Endodermal cell (in vitro differentiated cells): Measurements from ENCODE around the gene PCDHA5. TPM values are rescaled to one million over a fixed set of nuclear protein-coding genes. Genes with fewer than 3 reads are reported as not detected.
"Not testable (repeated sequence)": the region's sequence is repeated elsewhere in the genome, so short reads cannot be mapped to it uniquely, and the experiment has no call there.

ENCODE experiments used
- DNase-seq: peaks from one replicate; pipeline ENCODE4 v3.0.0-alpha.2; 2017
- H3K27ac ChIP-seq: 2 replicates; pipeline ENCODE4 v1.5.1; 2013; ENCODE audit warnings: mild to moderate bottlenecking, low read depth, low read length, moderate library complexity
- H3K27me3 ChIP-seq: 2 replicates; pipeline ENCODE4 v1.6.1; 2013; ENCODE audit warnings: mild to moderate bottlenecking, low read length, moderate library complexity; ENCODE audit not compliant: insufficient read depth, control insufficient read depth, poor library complexity, severe bottlenecking
- H3K36me3 ChIP-seq: 2 replicates; pipeline ENCODE4 v1.7.0; 2013; ENCODE audit warnings: mild to moderate bottlenecking, low read length, moderate library complexity; ENCODE audit not compliant: control insufficient read depth, insufficient read depth
- H3K4me1 ChIP-seq: one replicate; pipeline ENCODE4 v1.7.0; 2013; ENCODE audit warnings: low read length; ENCODE audit not compliant: control insufficient read depth, insufficient read depth
- H3K4me3 ChIP-seq: 2 replicates; pipeline ENCODE4 v1.5.1; 2013; ENCODE audit warnings: mild to moderate bottlenecking, low read length, moderate library complexity
- H3K9ac ChIP-seq: 2 replicates; pipeline ENCODE4 v1.6.1; 2013; ENCODE audit warnings: mild to moderate bottlenecking, low read length, moderate library complexity; ENCODE audit not compliant: poor library complexity, severe bottlenecking; ENCODE audit errors: extremely low read depth
- H3K9me3 ChIP-seq: 2 replicates; pipeline ENCODE4 v1.6.1; 2013; ENCODE audit warnings: mild to moderate bottlenecking, low read length, moderate library complexity; ENCODE audit not compliant: control insufficient read depth
- H3K27ac Mint-ChIP-seq: 2 replicates; pipeline ENCODE4 v1.8.0; 2020; ENCODE audit warnings: mixed read lengths
- H3K27me3 Mint-ChIP-seq: 2 replicates; pipeline ENCODE4 v1.8.0; 2021; ENCODE audit warnings: mild to moderate bottlenecking, mixed read lengths; ENCODE audit not compliant: insufficient read depth
- H3K36me3 Mint-ChIP-seq: 2 replicates; pipeline ENCODE4 v1.8.0; 2020; ENCODE audit warnings: low read depth, mixed read lengths
- H3K4me1 Mint-ChIP-seq: 2 replicates; pipeline ENCODE4 v1.8.0; 2020; ENCODE audit warnings: mixed read lengths
- H3K4me3 Mint-ChIP-seq: 2 replicates; pipeline ENCODE4 v1.8.0; 2020; ENCODE audit warnings: mild to moderate bottlenecking, moderate library complexity, mixed read lengths
- H3K9me3 Mint-ChIP-seq: 2 replicates; pipeline ENCODE4 v1.8.0; 2020; ENCODE audit warnings: mild to moderate bottlenecking, mixed read lengths
- WGBS, 2 experiments: methylation state at CpG; one replicate each; pipeline versions ENCODE4 v1.1.5 to v1.1.7; 2013; ENCODE audit warnings: missing lambda C conversion rate in 2 of 2, mixed read lengths in 1 of 2; ENCODE audit not compliant: insufficient coverage in 1 of 2, insufficient read length in 1 of 2; 5-methylcytosine and 5-hydroxymethylcytosine counted together
- long read RNA-seq, 4 experiments: library from polyadenylated mRNA in 2 of 4; library from RNA in 1 of 4; library from capped mRNA in 1 of 4; stranded (forward) in 3 of 4; unstranded in 1 of 4; transcript quantifications; one replicate each; pipeline ENCODE4 v2.0.0, GENCODE V29; 2020 to 2021; ENCODE audit warnings: inconsistent platforms in 1 of 4
- polyA plus RNA-seq, 2 experiments: library from polyadenylated mRNA; stranded (reverse); fragments of 50-300 nt; gene quantifications; one replicate each; pipeline ENCODE4 v1.2.3, GENCODE V29; 2013
- total RNA-seq, 2 donors: library from RNA; stranded (reverse); fragmentation: NEBNext Ultra II Directional in 1 of 2; extraction: Animal tissue kit (Norgen Biotek cat#: 25700) in 1 of 2; gene quantifications; 2 replicates in 1 of 2; 3 replicates in 1 of 2; pipeline ENCODE4 v1.2.1, GENCODE V29; 2021
- TF ChIP-seq, protein P1 (sequence below): fragments of 200-600 bp; sonication (generic); conservative IDR thresholded peaks from 2 replicates; pipeline ENCODE4 v1.5.0; 2021; ENCODE audit warnings: antibody characterized with exemption, mild to moderate bottlenecking

The PCDHA5 gene
- total RNA-seq, result 1 to 10 TPM; 1.8 to 1.9 TPM
- 0.85 TPM for polyA plus RNA-seq (2013, experiment 1 of 2)
- polyA plus RNA-seq (2013, experiment 2 of 2), result 0.79 TPM
- long read RNA-seq, experiment 1, full-length matches to known transcripts, result 1 of 1 reads
- long read RNA-seq, experiment 1, partial matches to known transcripts, result 0 of 1 reads
- long read RNA-seq, experiment 1, other reads (novel, unspliced or antisense), result 0 of 1 reads
- long read RNA-seq, experiment 2, result 0 reads
- long read RNA-seq, experiment 3, result 0 reads
- long read RNA-seq, experiment 4, result 0 reads

DNA sequence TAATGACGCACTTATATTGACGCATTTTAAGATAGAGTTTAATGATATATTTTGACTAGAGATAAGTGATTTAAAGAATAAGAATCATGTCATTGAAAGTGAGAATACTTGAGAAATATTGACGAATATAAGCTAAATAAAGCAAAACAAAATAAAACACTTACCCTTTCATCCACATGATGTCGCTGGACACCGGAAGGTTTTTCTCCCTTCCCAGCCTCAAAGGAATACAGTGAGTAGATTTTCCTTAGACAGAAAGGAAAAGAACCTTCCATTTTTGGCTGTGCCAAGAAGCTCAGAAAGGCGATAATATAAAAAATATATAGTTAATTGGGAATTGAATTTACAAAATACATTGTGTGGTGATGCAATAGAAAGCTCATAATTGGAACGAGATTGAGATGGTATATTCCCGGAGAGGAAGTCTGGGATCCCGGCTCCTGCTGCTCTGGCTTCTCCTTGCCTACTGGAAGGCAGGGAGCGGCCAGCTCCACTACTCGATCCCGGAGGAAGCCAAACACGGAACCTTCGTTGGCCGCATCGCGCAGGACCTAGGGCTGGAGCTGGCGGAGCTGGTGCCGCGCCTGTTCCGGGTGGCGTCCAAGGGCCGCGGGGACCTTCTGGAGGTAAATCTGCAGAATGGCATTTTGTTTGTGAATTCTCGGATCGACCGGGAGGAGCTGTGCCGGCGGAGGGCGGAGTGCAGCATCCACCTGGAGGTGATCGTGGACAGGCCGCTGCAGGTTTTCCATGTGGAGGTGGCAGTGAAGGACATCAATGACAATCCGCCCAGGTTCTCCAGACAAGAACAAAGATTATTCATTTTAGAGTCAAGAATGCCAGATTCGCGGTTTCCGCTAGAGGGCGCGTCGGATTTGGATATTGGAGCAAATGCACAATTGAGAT is at the start of gene PCDHA5:
Gene PCDHA5, plus strand, starts transcription at position 239 of the 906 bp plus-strand sequence.
- WGBS, 2 experiments, result 89 to 92% methylated on average over 31 to 39 of the region's 39 CpGs

DNA sequence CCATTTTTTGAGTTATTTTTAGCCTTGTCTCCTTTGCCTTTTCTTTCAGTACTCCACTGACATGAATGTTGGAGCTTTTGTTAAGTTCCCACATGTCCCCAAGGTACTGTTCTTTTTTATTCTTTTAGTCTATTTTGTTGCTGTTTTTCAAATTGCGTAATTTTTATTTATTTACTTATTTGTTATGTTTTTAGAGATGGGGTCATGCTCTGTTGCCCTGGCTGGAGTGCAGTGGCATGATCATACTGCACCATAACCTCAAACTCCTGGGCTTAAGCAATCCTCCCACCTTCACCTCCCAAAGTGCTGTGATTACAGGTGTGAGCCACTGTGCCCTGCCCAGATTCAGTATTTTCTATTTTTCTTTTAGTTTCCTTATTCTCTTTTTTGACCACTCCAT is 40.9 kb upstream of the PCDHA5 start:
- TF ChIP-seq, protein P1, sequence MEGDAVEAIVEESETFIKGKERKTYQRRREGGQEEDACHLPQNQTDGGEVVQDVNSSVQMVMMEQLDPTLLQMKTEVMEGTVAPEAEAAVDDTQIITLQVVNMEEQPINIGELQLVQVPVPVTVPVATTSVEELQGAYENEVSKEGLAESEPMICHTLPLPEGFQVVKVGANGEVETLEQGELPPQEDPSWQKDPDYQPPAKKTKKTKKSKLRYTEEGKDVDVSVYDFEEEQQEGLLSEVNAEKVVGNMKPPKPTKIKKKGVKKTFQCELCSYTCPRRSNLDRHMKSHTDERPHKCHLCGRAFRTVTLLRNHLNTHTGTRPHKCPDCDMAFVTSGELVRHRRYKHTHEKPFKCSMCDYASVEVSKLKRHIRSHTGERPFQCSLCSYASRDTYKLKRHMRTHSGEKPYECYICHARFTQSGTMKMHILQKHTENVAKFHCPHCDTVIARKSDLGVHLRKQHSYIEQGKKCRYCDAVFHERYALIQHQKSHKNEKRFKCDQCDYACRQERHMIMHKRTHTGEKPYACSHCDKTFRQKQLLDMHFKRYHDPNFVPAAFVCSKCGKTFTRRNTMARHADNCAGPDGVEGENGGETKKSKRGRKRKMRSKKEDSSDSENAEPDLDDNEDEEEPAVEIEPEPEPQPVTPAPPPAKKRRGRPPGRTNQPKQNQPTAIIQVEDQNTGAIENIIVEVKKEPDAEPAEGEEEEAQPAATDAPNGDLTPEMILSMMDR, result no peak
- WGBS, 2 experiments, result no CpG with 5 or more reads among the region's 1 CpG
- no peak overlapping the region for H3K4me3 ChIP-seq
- H3K4me1 Mint-ChIP-seq, result no peaks in the 10 kb centered on the region
- no peak for DNase-seq
- H3K4me3 Mint-ChIP-seq, result no peak overlapping the region
- no peak overlapping the region for H3K9ac ChIP-seq
- H3K9me3 Mint-ChIP-seq, result peaks cover 78% of the 10 kb centered on the region
- no peak overlapping the region for H3K27ac Mint-ChIP-seq
- no peaks in the 10 kb centered on the region for H3K4me1 ChIP-seq
- H3K27me3 ChIP-seq, result no peaks in the 10 kb centered on the region
- no peak overlapping the region for H3K27ac ChIP-seq
- H3K9me3 ChIP-seq, result peaks cover 49% of the 10 kb centered on the region
- H3K36me3 ChIP-seq, result no peaks in the 10 kb centered on the region
- peaks cover 5% of the 10 kb centered on the region for H3K27me3 Mint-ChIP-seq
- H3K36me3 Mint-ChIP-seq, result no peaks in the 10 kb centered on the region

More for the DNA sequence above, at the start of gene PCDHA5:
- H3K27ac Mint-ChIP-seq, result no peak within 1 kb of the TSS
- Histone ChIP-seq H3K27ac (no peak within 1 kb of the TSS), H3K9ac (no peak within 1 kb of the TSS), H3K36me3 (no peaks in the 10 kb centered on the region), H3K9me3 (no peaks in the 10 kb centered on the region), H3K4me1 (no peaks in the 10 kb centered on the region), H3K27me3 (no peaks in the 10 kb centered on the region), H3K4me3 (no peak within 1 kb of the TSS)
- peaks cover 2% of the 10 kb centered on the region for H3K9me3 Mint-ChIP-seq
- H3K4me1 Mint-ChIP-seq, result peaks cover 4% of the 10 kb centered on the region
- TF ChIP-seq, protein P1, result peak; percentile 55
- H3K36me3 Mint-ChIP-seq, result peaks cover 21% of the 10 kb centered on the region
- H3K27me3 Mint-ChIP-seq, result no peaks in the 10 kb centered on the region
- H3K4me3 Mint-ChIP-seq, result peak within 1 kb of the TSS; percentile 45
- DNase-seq, result peak; percentile 50

DNA sequence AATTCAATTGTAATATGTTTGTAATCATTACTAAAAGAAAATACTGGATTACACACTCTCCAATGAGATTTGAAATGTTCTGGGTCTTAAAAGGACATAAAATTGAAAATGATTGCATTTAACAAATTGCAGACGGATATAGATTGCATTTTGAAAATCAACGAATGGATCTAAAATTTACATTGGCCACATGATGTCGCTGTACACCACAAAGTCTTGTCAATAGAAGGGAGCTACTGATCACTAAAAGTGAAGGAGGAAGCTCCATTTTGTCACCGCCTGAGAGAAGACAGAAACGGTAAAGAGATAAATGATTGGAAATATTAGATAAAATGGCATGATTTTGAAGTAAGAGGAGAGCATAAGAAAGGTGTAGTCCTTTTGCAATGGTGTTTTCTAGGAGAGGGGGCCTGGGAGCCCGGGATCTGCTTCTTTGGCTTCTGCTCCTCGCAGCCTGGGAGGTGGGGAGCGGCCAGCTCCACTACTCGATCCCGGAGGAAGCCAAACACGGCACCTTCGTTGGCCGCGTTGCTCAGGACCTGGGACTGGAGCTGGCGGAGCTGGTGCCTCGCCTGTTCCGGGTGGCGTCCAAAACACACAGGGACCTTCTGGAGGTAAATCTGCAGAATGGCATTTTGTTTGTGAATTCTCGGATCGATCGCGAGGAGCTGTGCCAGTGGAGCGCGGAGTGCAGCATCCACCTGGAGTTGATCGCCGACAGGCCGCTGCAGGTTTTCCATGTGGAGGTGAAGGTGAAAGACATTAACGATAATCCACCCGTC is 35.3 kb upstream of the PCDHA5 start, which contains the start of gene PCDHA1:
Gene PCDHA1, plus strand, starts transcription at position 236 of the 782 bp plus-strand sequence.
- H3K4me3 Mint-ChIP-seq, result peak within 1 kb of the TSS; percentile 48
- H3K9me3 Mint-ChIP-seq, result peaks cover 68% of the 10 kb centered on the region
- peaks cover 14% of the 10 kb centered on the region for H3K27me3 Mint-ChIP-seq
- H3K9me3 ChIP-seq, result peaks cover 21% of the 10 kb centered on the region
- no peak within 1 kb of the TSS for H3K9ac ChIP-seq
- H3K27me3 ChIP-seq, result no peaks in the 10 kb centered on the region
- peak within 1 kb of the TSS; percentile 17 for H3K27ac Mint-ChIP-seq
- H3K4me1 ChIP-seq, result no peaks in the 10 kb centered on the region
- TF ChIP-seq, protein P1, result peak; percentile 72
- H3K27ac ChIP-seq, result no peak within 1 kb of the TSS
- H3K36me3 ChIP-seq, result no peaks in the 10 kb centered on the region
- H3K4me3 ChIP-seq, result no peak within 1 kb of the TSS
- H3K36me3 Mint-ChIP-seq, result no peaks in the 10 kb centered on the region
- H3K4me1 Mint-ChIP-seq, result no peaks in the 10 kb centered on the region
- no peak for DNase-seq
- WGBS, 2 experiments, result 87 to 89% methylated on average over 26 to 29 of the region's 29 CpGs

GRCh38 chr5:140787422-140787821 is 34.0 kb upstream of the PCDHA5 start:
- not testable (repeated sequence) for H3K4me3 Mint-ChIP-seq, DNase-seq, H3K36me3 Mint-ChIP-seq, H3K4me1 ChIP-seq, H3K4me3 ChIP-seq, H3K36me3 ChIP-seq, H3K27ac Mint-ChIP-seq, H3K9ac ChIP-seq, H3K4me1 Mint-ChIP-seq, H3K27ac ChIP-seq, H3K27me3 ChIP-seq
- Mint-ChIP-seq H3K9me3 (peaks cover 59% of the 10 kb centered on the region), H3K27me3 (peaks cover 14% of the 10 kb centered on the region)
- peaks cover 13% of the 10 kb centered on the region for H3K9me3 ChIP-seq
- WGBS, 2 experiments, result 96 to 98% methylated on average over 25 to 44 of the region's 44 CpGs
